CD4-positive, alpha-beta memory T cell (primary cell): ENCODE measurements around the gene TNRC6C. TPM values are rescaled to one million over a fixed set of nuclear protein-coding genes. Genes with fewer than 3 reads are reported as not detected.

ENCODE experiments used
- CTCF ChIA-PET: fragments of 350-600 bp; sonication (Branson Sonifier 250); formaldehyde crosslinking; loops from one replicate; lab custom pipeline; 2021; ENCODE audit warnings: inconsistent platforms; ENCODE audit not compliant: partially characterized antibody; lab: Charles Lee
- POLR2A ChIA-PET: fragments of 350-600 bp; sonication (Branson Sonifier 250); formaldehyde crosslinking; loops from one replicate; lab custom pipeline; 2021; ENCODE audit not compliant: partially characterized antibody; lab: Charles Lee
- DNase-seq, 5 donors: peaks; one replicate each; pipeline versions ENCODE4 v3.0.0 to v3.0.0-alpha.2; 2020 to 2022; ENCODE audit warnings: mixed read lengths in 1 of 5
- H3K27ac ChIP-seq: one replicate; pipeline ENCODE4 v1.7.0; 2013; ENCODE audit warnings: low read depth, low read length
- H3K27me3 ChIP-seq: 2 replicates; pipeline ENCODE4 v1.7.0; 2013; ENCODE audit warnings: mild to moderate bottlenecking, low read length, moderate library complexity; ENCODE audit not compliant: insufficient read depth
- H3K36me3 ChIP-seq: 2 replicates; pipeline ENCODE4 v1.7.0; 2013; ENCODE audit warnings: mild to moderate bottlenecking, low read length, moderate library complexity; ENCODE audit not compliant: insufficient read depth
- H3K4me1 ChIP-seq: 2 replicates; pipeline ENCODE4 v1.7.0; 2013; ENCODE audit warnings: mild to moderate bottlenecking, low read length, moderate library complexity; ENCODE audit not compliant: insufficient read depth
- H3K4me3 ChIP-seq, 2 donors: one replicate each; pipeline ENCODE4 v1.7.0; 2013; ENCODE audit warnings: low read length in 2 of 2, mild to moderate bottlenecking in 1 of 2
- H3K9me3 ChIP-seq, 2 donors: one replicate each; pipeline ENCODE4 v1.7.0; 2013; ENCODE audit warnings: low read length in 2 of 2, control low read depth in 1 of 2; ENCODE audit not compliant: control insufficient read depth in 1 of 2
- H3K27ac Mint-ChIP-seq, 7 donors: one replicate each; pipeline ENCODE4 v1.8.0; 2020 to 2021; ENCODE audit warnings: mixed read lengths in 7 of 7, mild to moderate bottlenecking in 6 of 7, inconsistent platforms in 3 of 7, moderate library complexity in 3 of 7
- H3K27me3 Mint-ChIP-seq, 2 donors: one replicate each; pipeline ENCODE4 v1.8.0; 2020 to 2021; ENCODE audit warnings: mixed read lengths in 2 of 2
- H3K36me3 Mint-ChIP-seq, 2 donors: one replicate each; pipeline ENCODE4 v1.8.0; 2020 to 2021; ENCODE audit warnings: mixed read lengths in 2 of 2, inconsistent platforms in 1 of 2, mild to moderate bottlenecking in 1 of 2
- H3K4me1 Mint-ChIP-seq, 4 donors: one replicate each; pipeline ENCODE4 v1.8.0; 2020 to 2021; ENCODE audit warnings: mixed read lengths in 4 of 4, mild to moderate bottlenecking in 1 of 4
- H3K4me3 Mint-ChIP-seq, 8 donors: one replicate each; pipeline ENCODE4 v1.8.0; 2020 to 2021; ENCODE audit warnings: mixed read lengths in 8 of 8, mild to moderate bottlenecking in 7 of 8, moderate library complexity in 6 of 8, inconsistent platforms in 3 of 8
- H3K9me3 Mint-ChIP-seq, 8 donors: one replicate each; pipeline ENCODE4 v1.8.0; 2020 to 2021; ENCODE audit warnings: mixed read lengths in 8 of 8, mild to moderate bottlenecking in 5 of 8, inconsistent platforms in 3 of 8, moderate library complexity in 1 of 8
- intact Hi-C: fragments of 100-400 bp; cut with micrococcal nuclease; formaldehyde crosslinking; loops from one replicate; pipeline ENCODE4 v1.15.1; 2023
- polyA plus RNA-seq, 2 donors: library from polyadenylated mRNA; unstranded; fragments of 300-500 nt; fragmentation: Illumina TruSeq; gene quantifications; one replicate each; pipeline ENCODE4 v1.2.3, GENCODE V29; 2021
- total RNA-seq, 2 experiments: library from RNA; stranded (reverse); gene quantifications; one replicate each; pipeline ENCODE4 v1.2.3, GENCODE V29; 2021

The TNRC6C gene
- total and polyA plus RNA-seq, 4 experiments from 2014 or later, result 1.3 to 112 (median 57.0) TPM

GRCh38 chr17:78096093-78096492 lies 137.6 kb downstream of the TNRC6C start:
- no peaks in the 10 kb centered on the region for H3K27me3 Mint-ChIP-seq
- peak overlapping the region in 1 of 7 donors; percentile 60 for H3K27ac Mint-ChIP-seq
- peaks cover 68 to 86% of the 10 kb centered on the region in 2 donors for H3K36me3 Mint-ChIP-seq
- Histone ChIP-seq H3K4me1 (no peaks in the 10 kb centered on the region), H3K27ac (no peak overlapping the region), H3K36me3 (peaks cover 79% of the 10 kb centered on the region), H3K27me3 (no peaks in the 10 kb centered on the region), H3K4me3 (no peak overlapping the region), H3K9me3 (no peaks in the 10 kb centered on the region)
- POLR2A ChIA-PET, result interaction anchor here (1.1 to 1.3 kb wide), 2 partner anchors 32 to 67 kb away, joined by 3 read pairs; no protein-coding TSS in a partner anchor
- DNase-seq, result no peak
- no peaks in the 10 kb centered on the region for H3K9me3 Mint-ChIP-seq
- CTCF ChIA-PET, result interaction anchor here (1.2 kb wide), 1 partner anchor 80 kb away, joined by 3 read pairs; no protein-coding TSS in a partner anchor
- H3K4me3 Mint-ChIP-seq, result no peak overlapping the region
- intact Hi-C loops, result no loop called here
- no peaks in the 10 kb centered on the region for H3K4me1 Mint-ChIP-seq

GRCh38 chr17:78101112-78101511 lies 142.6 kb downstream of the TNRC6C start:
- ChIA-PET POLR2A (no interaction called here), CTCF (interaction anchor here (1.1 to 2.7 kb wide), 2 partner anchors 16 to 36 kb away, joined by 3 to 7 read pairs; no protein-coding TSS in a partner anchor)
- H3K9me3 Mint-ChIP-seq, result no peaks in the 10 kb centered on the region
- peaks cover 52 to 74% of the 10 kb centered on the region in 2 donors for H3K36me3 Mint-ChIP-seq
- Histone ChIP-seq H3K4me3 (no peak overlapping the region), H3K27me3 (no peaks in the 10 kb centered on the region), H3K4me1 (no peaks in the 10 kb centered on the region), H3K9me3 (no peaks in the 10 kb centered on the region), H3K27ac (no peak overlapping the region), H3K36me3 (peaks cover 70% of the 10 kb centered on the region)
- no peak overlapping the region for H3K27ac Mint-ChIP-seq
- DNase-seq, result no peak
- H3K4me1 Mint-ChIP-seq, result no peaks in the 10 kb centered on the region
- H3K4me3 Mint-ChIP-seq, result no peak overlapping the region
- H3K27me3 Mint-ChIP-seq, result no peaks in the 10 kb centered on the region
- intact Hi-C loops, result no loop called here

- CTCF ChIA-PET, result no interaction called here
Measured at GRCh38 chr17:78101542-78101941, 143.0 kb downstream of the TNRC6C start.

GRCh38 chr17:78103311-78103710 lies 144.8 kb downstream of the TNRC6C start:
- no peaks in the 10 kb centered on the region for H3K27me3 ChIP-seq
- H3K4me1 Mint-ChIP-seq, result peaks cover 5 to 12% (median 9%) of the 10 kb centered on the region in 4 donors
- POLR2A ChIA-PET, result interaction anchor here (1.4 kb wide), 1 partner anchor 37 kb away, joined by 3 read pairs; no protein-coding TSS in a partner anchor
- no peaks in the 10 kb centered on the region for H3K27me3 Mint-ChIP-seq
- no peak overlapping the region for H3K4me3 ChIP-seq
- H3K36me3 Mint-ChIP-seq, result peaks cover 43 to 70% of the 10 kb centered on the region in 2 donors
- no peak overlapping the region for H3K27ac ChIP-seq
- no peaks in the 10 kb centered on the region for H3K9me3 ChIP-seq
- no peaks in the 10 kb centered on the region for H3K4me1 ChIP-seq
- no peaks in the 10 kb centered on the region for H3K9me3 Mint-ChIP-seq
- intact Hi-C loops, result no loop called here
- CTCF ChIA-PET, result no interaction called here
- DNase-seq, result no peak
- H3K27ac Mint-ChIP-seq, result no peak overlapping the region
- H3K4me3 Mint-ChIP-seq, result no peak overlapping the region
- H3K36me3 ChIP-seq, result peaks cover 51% of the 10 kb centered on the region

More at GRCh38 chr17:78101542-78101941, 143.0 kb downstream of the TNRC6C start:
- Mint-ChIP-seq H3K4me3 (no peak overlapping the region), H3K9me3 (no peaks in the 10 kb centered on the region), H3K4me1 (no peaks in the 10 kb centered on the region), H3K27me3 (no peaks in the 10 kb centered on the region), H3K36me3 (peaks cover 48 to 72% of the 10 kb centered on the region in 2 donors), H3K27ac (peak overlapping the region in 3 of 7 donors; percentile 48 to 77 (median 50))
- Histone ChIP-seq H3K27me3 (no peaks in the 10 kb centered on the region), H3K9me3 (no peaks in the 10 kb centered on the region), H3K4me3 (no peak overlapping the region), H3K27ac (no peak overlapping the region), H3K4me1 (no peaks in the 10 kb centered on the region), H3K36me3 (peaks cover 66% of the 10 kb centered on the region)
- POLR2A ChIA-PET, result no interaction called here
- intact Hi-C loops, result no loop called here
- no peak for DNase-seq

- ChIA-PET POLR2A (interaction anchor here (13.2 kb wide), 1 partner anchor 28 kb away, joined by 805 read pairs; the partner anchor contains the start of genes TMC6 and TMC8), CTCF (no interaction called here)
- H3K36me3 Mint-ChIP-seq, result peaks cover 34 to 67% of the 10 kb centered on the region in 2 donors
- Histone ChIP-seq H3K27me3 (no peaks in the 10 kb centered on the region), H3K4me1 (no peaks in the 10 kb centered on the region), H3K9me3 (no peaks in the 10 kb centered on the region), H3K36me3 (peaks cover 53% of the 10 kb centered on the region), H3K27ac (no peak overlapping the region), H3K4me3 (no peak overlapping the region)
- intact Hi-C loops, result no loop called here
- H3K4me3 Mint-ChIP-seq, result no peak overlapping the region
- peaks cover 5 to 19% (median 9%) of the 10 kb centered on the region in 4 donors for H3K4me1 Mint-ChIP-seq
- H3K27ac Mint-ChIP-seq, result no peak overlapping the region
- no peaks in the 10 kb centered on the region for H3K27me3 Mint-ChIP-seq
- no peaks in the 10 kb centered on the region for H3K9me3 Mint-ChIP-seq
- DNase-seq, result no peak
Measured at GRCh38 chr17:78104540-78104941, 146.0 kb downstream of the TNRC6C start.

GRCh38 chr17:78105101-78105500 lies 146.6 kb downstream of the TNRC6C start:
- Mint-ChIP-seq H3K4me3 (no peak overlapping the region), H3K27me3 (no peaks in the 10 kb centered on the region), H3K27ac (peak overlapping the region in 1 of 7 donors; percentile 41), H3K9me3 (no peaks in the 10 kb centered on the region), H3K4me1 (peaks cover 5 to 19% (median 10%) of the 10 kb centered on the region in 4 donors), H3K36me3 (peaks cover 30 to 63% of the 10 kb centered on the region in 2 donors)
- Histone ChIP-seq H3K4me1 (no peaks in the 10 kb centered on the region), H3K9me3 (no peaks in the 10 kb centered on the region), H3K36me3 (peaks cover 53% of the 10 kb centered on the region), H3K4me3 (no peak overlapping the region), H3K27ac (no peak overlapping the region), H3K27me3 (no peaks in the 10 kb centered on the region)
- CTCF ChIA-PET, result interaction anchor here (1.5 to 3.6 kb wide), 2 partner anchors 30 to 72 kb away, joined by 4 to 17 read pairs; no protein-coding TSS in a partner anchor
- POLR2A ChIA-PET, result interaction anchor here (0.8 to 13.2 kb wide), 2 partner anchors 13 to 27 kb away, joined by 4 to 805 read pairs; partner anchors contain the start of genes TMC6 and TMC8
- intact Hi-C loops, result no loop called here
- DNase-seq, result no peak

- H3K9me3 Mint-ChIP-seq, result no peaks in the 10 kb centered on the region
- ChIA-PET POLR2A (interaction anchor here (0.8 to 13.2 kb wide), 3 partner anchors 9 to 27 kb away, joined by 3 to 805 read pairs (median 4); partner anchors contain the start of genes TMC6 and TMC8), CTCF (interaction anchor here (1.5 to 3.6 kb wide), 2 partner anchors 29 to 71 kb away, joined by 4 to 17 read pairs; no protein-coding TSS in a partner anchor)
- no peaks in the 10 kb centered on the region for H3K9me3 ChIP-seq
- H3K36me3 Mint-ChIP-seq, result peaks cover 32 to 64% of the 10 kb centered on the region in 2 donors
- H3K27ac Mint-ChIP-seq, result no peak overlapping the region
- H3K27ac ChIP-seq, result no peak overlapping the region
- no peak overlapping the region for H3K4me3 ChIP-seq
- peaks cover 2% of the 10 kb centered on the region for H3K4me1 ChIP-seq
- H3K27me3 ChIP-seq, result no peaks in the 10 kb centered on the region
- H3K36me3 ChIP-seq, result peaks cover 53% of the 10 kb centered on the region
- no peak for DNase-seq
- no peaks in the 10 kb centered on the region for H3K27me3 Mint-ChIP-seq
- H3K4me1 Mint-ChIP-seq, result peaks cover 5 to 19% (median 11%) of the 10 kb centered on the region in 4 donors
- no peak overlapping the region for H3K4me3 Mint-ChIP-seq
- intact Hi-C loops, result no loop called here
Measured at GRCh38 chr17:78105551-78105950, 147.0 kb downstream of the TNRC6C start.
